ENCODE measurements around the gene PECR.
A peak's percentile ranks its signal among the peaks of the same experiment; 100 is the strongest.

The PECR gene

GRCh38 chr2:216069028-216069427 is 12.6 kb downstream of the PECR start:
- TF ChIP-seq EGR1 (IDR thresholded peaks at IDR 0.05) (no peak), TEAD4 (IDR thresholded peaks at IDR 0.05) (no peak), MAX (IDR thresholded peaks at IDR 0.05) (no peak), RAD21 (IDR thresholded peaks at IDR 0.05; ENCODE audit: low read depth) (no peak), ZBTB7A (IDR thresholded peaks at IDR 0.05; ENCODE audit: low read depth) (no peak)

- TF ChIP-seq CREB1 (IDR thresholded peaks at IDR 0.05; ENCODE audit: low read depth) = no peak
- no peak for TF ChIP-seq REST (IDR thresholded peaks at IDR 0.05; ENCODE audit: low read depth)
- TF ChIP-seq YY1 (IDR thresholded peaks at IDR 0.05; ENCODE audit: low read depth) = no peak
- TF ChIP-seq USF1 (IDR thresholded peaks at IDR 0.05) = no peak
- no peak for TF ChIP-seq TAF1 (IDR thresholded peaks at IDR 0.05; ENCODE audit: low read depth)
- TF ChIP-seq CEBPB (IDR thresholded peaks at IDR 0.05) = no peak
- TF ChIP-seq NFIC (IDR thresholded peaks at IDR 0.05) = no peak
- no peak for TF ChIP-seq FOXM1 (IDR thresholded peaks at IDR 0.05; ENCODE audit: borderline replicate concordance, low read depth)
These were observed 15.4 kb downstream of the PECR start for GRCh38 chr2:216066230-216066629.

- TF ChIP-seq RAD21 (IDR thresholded peaks at IDR 0.05; ENCODE audit: low read depth) = no peak
- no peak for TF ChIP-seq EGR1 (IDR thresholded peaks at IDR 0.05)
- TF ChIP-seq TCF12 (IDR thresholded peaks at IDR 0.05; ENCODE audit: low read depth) = no peak
- no peak for TF ChIP-seq TAF1 (IDR thresholded peaks at IDR 0.05; ENCODE audit: low read depth)
- no peak for TF ChIP-seq CREB1 (IDR thresholded peaks at IDR 0.05; ENCODE audit: low read depth)
- no peak for TF ChIP-seq NFIC (IDR thresholded peaks at IDR 0.05)
- TF ChIP-seq ZBTB7A (IDR thresholded peaks at IDR 0.05; ENCODE audit: low read depth) = no peak
- TF ChIP-seq USF1 (IDR thresholded peaks at IDR 0.05) = no peak
- TF ChIP-seq TEAD4 (IDR thresholded peaks at IDR 0.05) = no peak
- no peak for TF ChIP-seq MAX (IDR thresholded peaks at IDR 0.05)
These were observed 16.9 kb downstream of the PECR start for GRCh38 chr2:216064665-216065064.

GRCh38 chr2:216064014-216064630 is 17.5 kb downstream of the PECR start:
- TF ChIP-seq TAF1 (IDR thresholded peaks at IDR 0.05; ENCODE audit: low read depth) (no peak), RAD21 (IDR thresholded peaks at IDR 0.05; ENCODE audit: low read depth) (peak; percentile 36)

GRCh38 chr2:216059233-216059834 is 22.3 kb downstream of the PECR start:
- no peak for TF ChIP-seq CEBPB (IDR thresholded peaks at IDR 0.05)
- TF ChIP-seq YY1 (IDR thresholded peaks at IDR 0.05; ENCODE audit: low read depth) = no peak
- no peak for TF ChIP-seq EGR1 (IDR thresholded peaks at IDR 0.05)
- TF ChIP-seq TCF12 (IDR thresholded peaks at IDR 0.05; ENCODE audit: low read depth) = no peak
- no peak for TF ChIP-seq TEAD4 (IDR thresholded peaks at IDR 0.05)
- no peak for TF ChIP-seq RAD21 (IDR thresholded peaks at IDR 0.05; ENCODE audit: low read depth)

- TF ChIP-seq TAF1 (IDR thresholded peaks at IDR 0.05; ENCODE audit: low read depth) (no peak), TEAD4 (IDR thresholded peaks at IDR 0.05) (peak; percentile 55), CEBPB (IDR thresholded peaks at IDR 0.05) (no peak), MAX (IDR thresholded peaks at IDR 0.05) (0 out of 2 replicates have a peak, but pooled peaks have one; percentile 12), REST (IDR thresholded peaks at IDR 0.05; ENCODE audit: low read depth) (no peak), NFIC (IDR thresholded peaks at IDR 0.05) (peak; percentile 62), EP300 (IDR thresholded peaks at IDR 0.05; ENCODE audit: borderline replicate concordance) (no peak), TCF12 (IDR thresholded peaks at IDR 0.05; ENCODE audit: low read depth) (no peak), FOXM1 (IDR thresholded peaks at IDR 0.05; ENCODE audit: borderline replicate concordance, low read depth) (no peak), EGR1 (IDR thresholded peaks at IDR 0.05) (no peak), RAD21 (IDR thresholded peaks at IDR 0.05; ENCODE audit: low read depth) (no peak), ZBTB7A (IDR thresholded peaks at IDR 0.05; ENCODE audit: low read depth) (no peak), CREB1 (IDR thresholded peaks at IDR 0.05; ENCODE audit: low read depth) (no peak)
These were observed 23.9 kb downstream of the PECR start for GRCh38 chr2:216057688-216058193.

All from Ishikawa (cell line).